GM20431 (cell line): Measurements from ENCODE around the gene OVCH2.

Experiments
- in situ Hi-C: fragments of 300-500 bp; cut with MseI, MboI; formaldehyde crosslinking; loops from one replicate; pipeline ENCODE4 v1.15.0; 2020; ENCODE audit warnings: low sequenced_read_pairs; ENCODE audit not compliant: unreplicated experiment

OVCH2 gene

DNA sequence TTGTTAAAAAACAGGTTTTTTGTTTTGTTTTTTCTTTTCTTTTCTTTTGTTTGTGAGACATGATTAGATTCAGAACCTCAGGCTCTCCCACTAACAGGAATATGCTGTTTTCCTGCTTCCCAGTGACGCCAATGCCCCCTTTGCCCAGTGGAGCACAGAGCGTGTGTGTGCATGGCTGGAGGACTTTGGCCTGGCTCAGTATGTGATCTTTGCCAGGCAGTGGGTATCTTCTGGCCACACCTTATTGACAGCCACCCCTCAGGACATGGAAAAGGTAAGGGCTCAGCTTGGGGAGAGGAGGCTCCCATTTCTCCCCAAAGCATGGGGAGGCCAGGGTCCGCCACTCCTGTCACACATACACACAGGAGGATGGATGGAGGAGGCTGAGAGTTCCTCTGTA lies 58.0 kb downstream of the OVCH2 start:
- in situ Hi-C loops: no loop called here

- in situ Hi-C loops: no loop called here
These were observed 59.4 kb downstream of the OVCH2 start for GRCh38 chr11:7646866-7647265.

- in situ Hi-C loops: no loop called here
These were observed 61.1 kb downstream of the OVCH2 start for GRCh38 chr11:7645206-7645605.

GRCh38 chr11:7643314-7643713 lies 63.0 kb downstream of the OVCH2 start:
- in situ Hi-C loops: no loop called here

DNA sequence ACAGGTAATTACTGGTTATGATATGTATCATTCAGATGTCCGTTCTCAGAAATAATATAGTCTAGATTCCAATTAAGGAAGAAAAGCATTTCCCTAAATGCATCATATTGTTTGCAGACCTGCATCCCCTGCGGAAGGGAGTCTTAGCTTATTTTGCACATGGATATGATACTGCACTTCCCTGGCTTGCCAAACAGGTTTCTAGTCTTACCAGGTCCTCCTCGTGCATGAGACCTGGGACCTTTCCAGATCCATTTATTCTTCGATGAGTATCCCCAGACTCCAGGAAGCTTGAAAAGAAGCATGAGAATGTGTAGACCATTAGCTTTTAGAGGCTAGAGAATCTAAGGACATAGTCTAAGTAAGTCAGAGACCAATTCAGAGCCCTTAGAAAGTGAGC lies 63.5 kb downstream of the OVCH2 start:
- in situ Hi-C loops: no loop called here

DNA sequence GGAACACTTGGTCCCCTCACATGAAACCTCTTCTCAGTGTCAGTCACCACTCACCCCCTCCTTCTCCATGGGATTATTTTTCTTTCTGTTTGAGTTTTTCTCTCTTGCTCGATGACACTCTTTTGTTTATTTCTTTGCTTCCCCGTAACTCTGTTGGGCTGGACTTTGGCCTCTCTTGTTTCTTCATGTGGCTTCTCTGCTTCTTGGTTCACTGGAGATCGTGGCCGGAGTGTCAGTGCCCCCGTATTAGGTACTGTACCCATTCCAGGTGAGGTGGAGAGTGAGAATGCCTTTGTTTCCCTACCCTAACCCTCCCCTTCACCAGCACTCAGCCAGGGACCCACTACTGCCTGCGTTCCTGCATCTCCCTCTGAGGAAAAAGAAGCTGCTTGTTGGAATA lies 65.5 kb downstream of the OVCH2 start:
- in situ Hi-C loops: no loop called here

- in situ Hi-C loops: no loop called here
These were observed 66.6 kb downstream of the OVCH2 start for GRCh38 chr11:7639643-7640025.
